Right ventricle myocardium superior (tissue), 1 donor: ENCODE data around the gene SPON1. TPM values are rescaled to one million over a fixed set of nuclear protein-coding genes. Genes with fewer than 3 reads are reported as not detected.
"Not testable (repeated sequence)": the region's sequence is repeated elsewhere in the genome, so short reads cannot be mapped to it uniquely, and the experiment has no call there.

Source experiments
- ATAC-seq: fragments of 200-7000 bp; cut with Tn5 transposase; one replicate; pipeline ENCODE4 v1.9.1; 2020; ENCODE audit warnings: mild to moderate bottlenecking; ENCODE audit not compliant: poor library complexity
- DNase-seq: peaks from one replicate; pipeline ENCODE4 v3.0.0-alpha.2; 2020
- intact Hi-C: fragments of 100-400 bp; cut with DNase I; formaldehyde crosslinking; loops from one replicate; pipeline ENCODE4 v1.11.2; 2022
- total RNA-seq: library from RNA; stranded (reverse); fragmentation: NEBNext Ultra II Directional; extraction: Animal tissue kit (Norgen Biotek cat#: 25700); gene quantifications from one replicate; pipeline ENCODE4 v1.2.1, GENCODE V29; 2021
- donor health status: DM: no; HTN: yes; CAD: no; lungs with severe emphysema.

Gene SPON1
- total RNA-seq, 1 donor from 2014 or later = 3.0 TPM

DNA sequence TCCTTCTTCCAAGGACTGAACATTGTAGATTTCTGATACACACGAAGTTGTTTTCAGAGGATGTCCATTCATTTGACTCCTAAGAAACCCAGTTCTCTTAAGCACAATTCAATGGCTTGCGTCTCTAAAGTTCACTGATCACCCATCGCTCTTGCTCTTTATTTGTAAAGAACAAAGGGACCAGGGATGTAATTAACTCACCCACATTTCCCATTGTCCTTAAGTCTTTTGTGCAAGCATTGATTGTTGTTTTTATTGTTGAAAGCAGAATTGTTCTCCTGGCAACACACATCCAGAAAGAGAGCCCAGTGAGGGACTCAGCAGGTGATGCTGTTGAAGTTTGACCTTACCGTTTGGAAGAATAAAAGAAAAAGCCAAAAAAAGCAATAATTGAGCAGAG is 59.2 kb downstream of the SPON1 start:
- intact Hi-C loops = no loop called here
- DNase-seq (no peak), ATAC-seq (no peak)

- intact Hi-C loops = no loop called here
- DNase-seq (no peak), ATAC-seq (no peak)
Observed at GRCh38 chr11:14022251-14022650, 59.7 kb downstream of the SPON1 start.

DNA sequence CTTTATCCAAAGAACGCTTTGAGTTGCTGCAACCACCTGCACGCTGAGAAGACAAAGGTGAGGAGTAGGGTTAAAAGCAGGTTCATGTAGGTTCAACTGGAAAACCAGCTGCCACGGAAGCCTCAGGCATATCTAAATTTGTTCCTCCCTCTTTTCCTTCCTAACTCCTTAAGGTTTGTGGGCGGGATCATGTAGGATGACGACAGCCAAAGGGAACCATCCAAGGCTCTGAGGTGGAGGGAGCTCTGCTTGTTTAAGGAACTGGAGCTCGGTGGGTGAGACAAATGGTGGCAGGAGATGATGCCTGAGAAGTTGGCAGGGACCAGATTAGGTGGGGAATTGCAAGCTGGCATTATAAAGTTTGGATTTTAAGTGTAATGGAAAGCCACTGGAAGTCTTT is 60.3 kb downstream of the SPON1 start:
- no peak for ATAC-seq
- intact Hi-C loops = no loop called here
- DNase-seq = no peak

DNA sequence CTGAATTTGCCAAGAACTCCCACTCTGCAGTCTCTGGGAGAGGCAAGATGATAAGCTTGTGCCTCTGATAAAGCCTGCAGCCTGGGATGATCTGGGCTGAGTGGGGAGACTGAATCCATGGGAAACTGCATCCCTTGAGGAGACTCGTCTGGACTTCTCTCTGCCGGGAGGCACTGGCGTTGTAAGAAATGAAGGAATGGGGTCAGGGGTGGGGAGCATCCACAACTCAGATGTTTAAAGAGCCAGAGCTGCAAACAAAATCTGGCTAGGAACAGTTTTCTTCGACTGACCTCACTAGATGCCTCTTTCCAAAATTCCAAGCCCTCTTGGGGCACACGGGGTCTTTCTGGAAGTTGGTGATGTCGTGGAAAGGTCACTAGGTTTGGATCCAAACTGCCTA is 64.4 kb downstream of the SPON1 start:
- no peak for DNase-seq
- ATAC-seq = peak; percentile 47
- intact Hi-C loops = no loop called here

DNA sequence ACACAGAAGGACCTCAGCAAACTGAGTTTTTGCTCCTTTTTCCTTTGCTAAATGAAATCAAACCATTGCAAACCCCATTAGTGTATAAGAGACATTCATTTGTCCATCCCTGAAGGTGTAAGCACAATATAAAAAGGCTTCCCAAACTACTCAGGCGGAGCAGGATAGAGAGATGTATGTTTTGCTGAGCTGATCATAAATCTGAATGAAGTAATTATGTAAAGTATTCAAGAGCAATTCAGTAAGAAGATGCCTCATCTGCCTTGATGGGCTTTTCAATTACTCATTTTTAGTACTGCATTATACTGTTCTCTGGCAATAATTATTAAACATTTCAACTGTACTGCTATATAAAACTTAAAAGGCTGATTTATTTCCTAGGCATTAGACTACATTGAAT is 65.0 kb downstream of the SPON1 start:
- no peak for DNase-seq
- no peak for ATAC-seq
- intact Hi-C loops = no loop called here

GRCh38 chr11:14029440-14029839 is 66.9 kb downstream of the SPON1 start:
- ATAC-seq (no peak), DNase-seq (no peak)
- intact Hi-C loops = no loop called here

GRCh38 chr11:14029971-14030920 is 67.7 kb downstream of the SPON1 start:
- DNase-seq (peak; percentile 82), ATAC-seq (peak; percentile 93)
- intact Hi-C loops = no loop called here

DNA sequence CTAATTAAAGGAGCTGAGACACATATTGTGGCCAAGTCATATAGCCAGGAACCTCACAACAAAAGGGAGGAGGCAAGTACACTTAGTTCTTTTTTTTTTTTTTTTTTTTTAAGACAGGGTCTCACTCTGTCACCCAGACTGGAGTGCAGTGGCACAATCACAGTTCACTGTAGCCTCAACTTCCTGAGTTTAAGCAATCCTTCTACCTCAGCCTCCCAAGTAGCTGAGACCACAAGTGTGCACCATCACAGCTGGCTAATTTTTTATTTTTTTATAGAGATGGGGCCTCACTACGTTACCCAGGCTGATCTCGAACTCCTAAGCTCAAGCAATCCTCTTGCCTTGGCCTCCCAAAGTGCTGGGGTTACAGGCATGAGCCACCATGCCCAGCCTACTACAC is 73.0 kb downstream of the SPON1 start:
- DNase-seq, ATAC-seq, intact Hi-C loops: not testable (repeated sequence)

DNA sequence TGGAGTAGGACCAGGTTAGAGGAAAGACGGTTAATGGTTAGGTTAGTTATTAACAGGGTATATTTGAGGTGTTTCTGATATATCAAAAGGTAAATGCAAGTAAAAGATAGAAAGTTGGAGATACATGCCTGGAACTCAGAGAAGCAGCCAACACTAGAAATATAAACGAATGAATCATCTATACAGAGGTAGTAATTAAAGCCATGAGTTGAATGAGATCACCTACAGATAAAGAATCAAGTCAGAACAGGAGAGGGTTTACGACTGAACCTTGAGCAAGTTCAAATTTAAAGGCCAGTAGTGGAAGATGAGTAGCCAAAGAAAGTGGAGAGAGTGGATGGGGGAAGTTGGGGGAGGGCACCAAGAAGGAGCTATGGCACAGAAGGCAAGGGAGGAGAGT is 73.9 kb downstream of the SPON1 start:
- intact Hi-C loops = no loop called here
- DNase-seq (no peak), ATAC-seq (no peak)

DNA sequence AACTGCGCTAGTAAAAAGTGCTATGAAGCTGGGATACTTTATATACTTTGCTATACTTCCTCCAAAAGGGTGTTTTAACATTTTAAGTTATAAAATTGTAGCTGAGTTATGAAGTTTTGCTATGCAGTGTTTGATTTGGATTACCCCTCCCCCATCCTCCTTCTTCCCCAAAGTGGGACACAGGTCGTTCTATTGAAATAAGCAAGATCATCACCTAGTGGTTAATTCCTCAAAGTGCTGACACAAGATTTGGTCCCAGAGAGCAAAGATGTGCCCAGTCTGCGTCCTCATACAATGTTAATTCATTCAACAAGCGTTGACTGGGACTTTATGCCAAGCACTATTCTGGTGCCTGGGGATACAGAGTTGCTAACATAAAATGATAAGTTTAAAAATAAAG is 78.5 kb downstream of the SPON1 start:
- ATAC-seq (no peak), DNase-seq (no peak)
- intact Hi-C loops = no loop called here

- intact Hi-C loops = no loop called here
- DNase-seq (no peak), ATAC-seq (no peak)
Observed at GRCh38 chr11:14041565-14041964, 79.0 kb downstream of the SPON1 start.

GRCh38 chr11:14042686-14043465 is 80.4 kb downstream of the SPON1 start:
- DNase-seq (no peak), ATAC-seq (no peak)
- intact Hi-C loops = no loop called here

DNA sequence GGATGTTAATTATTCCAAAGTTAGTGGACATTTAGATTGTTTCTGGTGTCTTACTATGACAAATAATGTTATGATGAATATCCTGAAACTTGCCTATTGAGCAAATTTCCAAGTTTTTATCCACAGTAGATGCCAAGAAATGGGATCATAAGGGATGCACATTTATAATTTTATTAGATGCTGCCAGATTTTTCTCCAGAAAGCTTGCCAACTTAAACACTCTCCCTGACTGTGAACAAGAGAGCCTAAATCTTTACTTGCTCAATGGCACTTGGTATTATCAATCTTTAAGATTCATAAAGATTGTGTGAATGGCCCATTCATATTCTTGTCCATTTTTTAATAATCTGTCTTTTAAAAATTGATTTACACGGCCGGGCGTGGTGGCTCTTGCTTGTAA is 82.4 kb downstream of the SPON1 start:
- no peak for ATAC-seq
- DNase-seq = no peak
- intact Hi-C loops = no loop called here

- ATAC-seq (no peak), DNase-seq (no peak)
- intact Hi-C loops = no loop called here
Observed at GRCh38 chr11:14045417-14045816, 82.9 kb downstream of the SPON1 start.

- DNase-seq (no peak), ATAC-seq (no peak)
- intact Hi-C loops = no loop called here
Observed at GRCh38 chr11:14052198-14052597, 89.7 kb downstream of the SPON1 start.

DNA sequence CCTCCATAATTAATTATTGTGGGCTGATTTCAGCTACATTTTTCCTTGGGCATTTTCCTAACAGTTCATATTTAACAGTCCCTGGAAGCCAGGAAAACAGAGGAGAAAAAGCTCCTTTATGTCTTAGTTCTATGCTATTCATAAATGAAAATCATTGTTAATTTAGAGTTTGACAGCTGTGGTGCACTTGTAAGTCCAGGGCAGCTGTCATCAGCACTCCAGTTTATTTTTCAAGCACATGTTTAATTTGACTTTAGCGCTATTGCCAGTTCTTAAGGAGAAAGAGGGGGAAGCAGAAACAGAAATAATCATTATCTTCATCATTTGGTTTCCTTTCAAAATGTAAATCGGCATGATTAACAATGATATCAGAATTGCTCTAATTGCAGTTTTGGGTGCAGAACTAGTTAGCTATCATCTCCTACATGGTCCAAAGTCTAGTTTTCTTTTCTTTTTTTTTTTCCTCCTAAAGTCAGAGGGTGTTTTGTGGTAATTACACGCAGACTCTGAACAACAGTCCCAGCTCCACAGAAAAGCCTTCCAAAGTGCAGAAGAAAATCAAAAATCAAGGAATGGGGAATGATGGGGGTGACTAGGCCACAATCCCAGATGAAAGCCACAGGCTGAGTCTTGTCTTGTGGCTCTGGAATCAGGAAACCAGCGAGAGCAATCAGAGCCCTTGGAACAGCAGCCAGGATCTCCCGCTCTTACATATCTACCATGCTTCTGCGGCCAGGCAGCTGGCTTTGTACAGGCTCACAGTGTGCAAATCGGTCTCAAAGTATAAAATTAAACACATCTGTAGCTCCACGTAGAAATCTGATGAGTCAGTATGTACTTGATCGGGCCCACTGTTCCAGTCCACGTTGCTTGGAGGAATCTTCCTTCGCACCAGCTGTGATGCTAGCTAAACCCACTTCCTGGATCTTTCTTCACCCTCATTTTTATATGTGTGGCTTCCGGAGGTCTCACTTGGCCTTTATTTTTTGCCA is 91.9 kb downstream of the SPON1 start:
- ATAC-seq (peak; percentile 72), DNase-seq (peak; percentile 65)
- intact Hi-C loops = no loop called here

GRCh38 chr11:14055936-14056335 is 93.4 kb downstream of the SPON1 start:
- DNase-seq (no peak), ATAC-seq (no peak)
- intact Hi-C loops = no loop called here

GRCh38 chr11:14058061-14058460 is 95.5 kb downstream of the SPON1 start:
- intact Hi-C loops = no loop called here
- DNase-seq (no peak), ATAC-seq (no peak)

- intact Hi-C loops = no loop called here
- DNase-seq = no peak
- ATAC-seq = no peak
Observed at GRCh38 chr11:14059491-14059890, 97.0 kb downstream of the SPON1 start.
